ENCODE data around the gene ERC1.

- TF ChIP-seq EZH2 (IDR thresholded peaks at IDR 0.05; ENCODE audit: borderline replicate concordance): no peak
- no peak for TF ChIP-seq CTCF (IDR thresholded peaks at IDR 0.05; ENCODE audit: poor library complexity)
- no peak for TF ChIP-seq EZH2phosphoT487 (IDR thresholded peaks at IDR 0.05; ENCODE audit: low read depth, severe bottlenecking, unreplicated experiment)
Measured at GRCh38 chr12:1362143-1362662, 371.2 kb downstream of the ERC1 start.

Measured in hepatocyte (in vitro differentiated cells).